ENCODE data around the gene APBA2. TPM values are rescaled to one million over a fixed set of nuclear protein-coding genes. Genes with fewer than 3 reads are reported as not detected.
"Not testable (repeated sequence)": the region's sequence is repeated elsewhere in the genome, so short reads cannot be mapped to it uniquely, and the experiment has no call there.

APBA2 gene
- total RNA-seq, 1 experiment from 2014 or later: 12.9 TPM

DNA sequence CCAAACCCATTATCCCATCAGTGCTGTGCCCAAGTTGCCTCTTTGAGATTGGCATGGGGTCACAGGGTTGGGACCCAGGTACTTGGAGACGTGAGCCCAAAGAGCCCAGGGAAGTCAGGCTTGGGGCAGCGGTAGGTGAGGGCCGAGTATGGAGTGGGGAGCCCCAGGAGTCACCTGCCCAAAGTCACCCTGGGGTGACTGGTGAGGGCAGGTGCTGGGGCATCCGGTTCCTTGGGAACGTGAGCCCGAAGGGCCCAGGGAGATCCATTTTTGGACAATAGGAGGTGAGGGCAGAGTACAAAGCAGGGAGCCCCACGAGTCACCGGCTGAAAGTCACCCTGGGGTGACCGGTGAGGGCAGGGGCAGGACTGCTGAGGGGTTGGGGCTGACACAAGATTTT, 37.8 kb upstream of the APBA2 start:
- H3K27me3 ChIP-seq (replicated peaks; ENCODE audit: insufficient read depth, low read depth, low read length, poor library complexity); H3K4me1 ChIP-seq (ENCODE audit: insufficient read depth, low read length, poor library complexity, severe bottlenecking); H3K36me3 ChIP-seq (ENCODE audit: insufficient read depth, low read length, poor library complexity, severe bottlenecking); H3K27ac ChIP-seq (ENCODE audit: low read depth, low read length, poor library complexity, severe bottlenecking); H3K4me3 ChIP-seq (ENCODE audit: low read depth, low read length, poor library complexity, severe bottlenecking); CTCF ChIA-PET; DNase-seq (ENCODE audit: low spot score); POLR2A ChIA-PET (ENCODE audit: low non-redundant PET); BruUV-seq (replicated peaks); intact Hi-C loops (cut with micrococcal nuclease; ENCODE audit: unreplicated experiment); H3K9me3 ChIP-seq (ENCODE audit: low read depth, low read length, poor library complexity, severe bottlenecking): not testable (repeated sequence)

DNA sequence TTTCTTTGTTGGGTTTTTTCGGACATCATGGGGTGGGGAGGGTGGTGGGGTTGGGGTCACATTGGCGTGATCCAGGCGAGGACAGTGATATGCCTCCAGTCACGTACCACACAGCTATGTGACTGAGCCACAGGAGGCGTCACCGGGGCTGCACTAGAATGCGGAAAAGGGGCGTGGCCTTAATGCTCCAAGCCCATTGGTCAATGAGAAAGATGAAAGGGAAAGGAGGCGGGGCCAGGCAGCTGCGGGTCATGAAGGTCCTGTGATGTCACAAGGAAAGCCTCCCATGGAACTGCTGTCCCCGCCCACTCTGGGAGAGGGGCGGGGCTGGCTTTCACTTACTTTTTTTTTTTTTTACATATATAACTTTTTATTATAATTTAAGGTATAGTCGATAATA, 37.3 kb upstream of the APBA2 start, which contains the start of gene GOLGA6L7:
GOLGA6L7 (minus strand) TSS at position 124 of the 400 bp plus-strand sequence; CDS start at position 29, 95 bp downstream.
- H3K27me3 ChIP-seq (replicated peaks; ENCODE audit: insufficient read depth, low read depth, low read length, poor library complexity); BruUV-seq (replicated peaks); POLR2A ChIA-PET (ENCODE audit: low non-redundant PET); H3K4me1 ChIP-seq (ENCODE audit: insufficient read depth, low read length, poor library complexity, severe bottlenecking); intact Hi-C loops (cut with micrococcal nuclease; ENCODE audit: unreplicated experiment); H3K4me3 ChIP-seq (ENCODE audit: low read depth, low read length, poor library complexity, severe bottlenecking); CTCF ChIA-PET; H3K36me3 ChIP-seq (ENCODE audit: insufficient read depth, low read length, poor library complexity, severe bottlenecking); H3K9me3 ChIP-seq (ENCODE audit: low read depth, low read length, poor library complexity, severe bottlenecking); H3K27ac ChIP-seq (ENCODE audit: low read depth, low read length, poor library complexity, severe bottlenecking): not testable (repeated sequence)
- peak; percentile 5 for DNase-seq (ENCODE audit: low spot score)

DNA sequence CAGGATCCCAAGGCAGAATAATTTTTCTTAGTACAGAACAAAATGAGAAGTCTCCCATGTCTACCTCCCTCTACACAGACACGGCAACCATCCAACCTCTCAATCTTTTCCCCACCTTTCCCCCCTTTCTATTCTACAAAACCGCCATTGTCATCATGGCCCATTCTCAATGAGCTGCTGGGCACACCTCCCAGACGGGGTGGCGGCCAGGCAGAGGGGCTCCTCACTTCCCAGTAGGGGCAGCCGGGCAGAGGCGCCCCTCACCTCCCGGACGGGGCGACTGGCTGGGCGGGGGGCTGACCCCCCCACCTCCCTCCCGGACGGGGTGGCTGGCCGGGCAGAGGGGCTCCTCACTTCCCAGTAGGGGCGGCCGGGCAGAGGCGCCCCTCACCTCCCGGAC, 36.5 kb upstream of the APBA2 start:
- CTCF ChIA-PET; POLR2A ChIA-PET (ENCODE audit: low non-redundant PET); H3K36me3 ChIP-seq (ENCODE audit: insufficient read depth, low read length, poor library complexity, severe bottlenecking); H3K4me1 ChIP-seq (ENCODE audit: insufficient read depth, low read length, poor library complexity, severe bottlenecking); H3K27ac ChIP-seq (ENCODE audit: low read depth, low read length, poor library complexity, severe bottlenecking); H3K9me3 ChIP-seq (ENCODE audit: low read depth, low read length, poor library complexity, severe bottlenecking); DNase-seq (ENCODE audit: low spot score); H3K27me3 ChIP-seq (replicated peaks; ENCODE audit: insufficient read depth, low read depth, low read length, poor library complexity); BruUV-seq (replicated peaks); intact Hi-C loops (cut with micrococcal nuclease; ENCODE audit: unreplicated experiment); H3K4me3 ChIP-seq (ENCODE audit: low read depth, low read length, poor library complexity, severe bottlenecking): not testable (repeated sequence)

DNA sequence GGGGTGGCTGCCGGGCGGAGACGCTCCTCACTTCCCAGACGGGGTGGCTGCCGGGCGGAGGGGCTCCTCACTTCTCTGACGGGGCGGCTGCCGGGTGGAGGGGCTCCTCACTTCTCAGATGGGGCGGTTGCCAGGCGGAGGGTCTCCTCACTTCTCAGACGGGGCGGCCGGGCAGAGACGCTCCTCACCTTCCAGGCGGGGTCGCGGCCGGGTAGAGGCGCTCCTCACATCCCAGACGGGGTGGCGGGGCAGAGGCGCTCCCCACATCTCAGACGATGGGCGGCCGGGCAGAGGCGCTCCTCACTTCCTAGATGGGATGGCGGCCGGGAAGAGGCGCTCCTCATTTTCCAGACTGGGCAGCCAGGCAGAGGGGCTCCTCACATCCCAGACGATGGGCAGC, 36.0 kb upstream of the APBA2 start:
- CTCF ChIA-PET; H3K36me3 ChIP-seq (ENCODE audit: insufficient read depth, low read length, poor library complexity, severe bottlenecking); H3K27me3 ChIP-seq (replicated peaks; ENCODE audit: insufficient read depth, low read depth, low read length, poor library complexity); BruUV-seq (replicated peaks); POLR2A ChIA-PET (ENCODE audit: low non-redundant PET); intact Hi-C loops (cut with micrococcal nuclease; ENCODE audit: unreplicated experiment); DNase-seq (ENCODE audit: low spot score); H3K4me3 ChIP-seq (ENCODE audit: low read depth, low read length, poor library complexity, severe bottlenecking); H3K9me3 ChIP-seq (ENCODE audit: low read depth, low read length, poor library complexity, severe bottlenecking); H3K27ac ChIP-seq (ENCODE audit: low read depth, low read length, poor library complexity, severe bottlenecking); H3K4me1 ChIP-seq (ENCODE audit: insufficient read depth, low read length, poor library complexity, severe bottlenecking): not testable (repeated sequence)

DNA sequence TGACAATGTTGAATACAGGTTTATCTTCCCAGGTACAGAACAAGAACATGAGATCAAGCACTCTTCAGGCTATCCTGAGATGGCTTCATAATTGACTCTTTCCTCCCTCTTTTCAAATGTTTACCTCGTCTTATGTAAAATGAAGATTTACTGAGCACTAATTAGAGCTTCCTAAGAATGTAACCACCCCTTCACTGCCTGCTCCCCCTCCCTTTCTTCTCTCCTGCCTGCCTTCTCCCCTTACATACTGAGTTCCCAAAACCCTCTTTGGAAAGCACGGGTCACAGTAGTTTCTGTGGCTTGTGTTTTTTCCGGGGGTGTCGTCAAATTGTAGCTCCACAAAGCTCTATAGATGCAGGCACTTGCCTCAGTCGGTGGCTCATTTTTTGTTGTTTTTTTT, 32.1 kb upstream of the APBA2 start:
- DNase-seq (ENCODE audit: low spot score); H3K9me3 ChIP-seq (ENCODE audit: low read depth, low read length, poor library complexity, severe bottlenecking); intact Hi-C loops (cut with micrococcal nuclease; ENCODE audit: unreplicated experiment); H3K27ac ChIP-seq (ENCODE audit: low read depth, low read length, poor library complexity, severe bottlenecking); H3K4me3 ChIP-seq (ENCODE audit: low read depth, low read length, poor library complexity, severe bottlenecking); H3K27me3 ChIP-seq (replicated peaks; ENCODE audit: insufficient read depth, low read depth, low read length, poor library complexity); H3K4me1 ChIP-seq (ENCODE audit: insufficient read depth, low read length, poor library complexity, severe bottlenecking); H3K36me3 ChIP-seq (ENCODE audit: insufficient read depth, low read length, poor library complexity, severe bottlenecking); POLR2A ChIA-PET (ENCODE audit: low non-redundant PET); CTCF ChIA-PET; BruUV-seq (replicated peaks): not testable (repeated sequence)

DNA sequence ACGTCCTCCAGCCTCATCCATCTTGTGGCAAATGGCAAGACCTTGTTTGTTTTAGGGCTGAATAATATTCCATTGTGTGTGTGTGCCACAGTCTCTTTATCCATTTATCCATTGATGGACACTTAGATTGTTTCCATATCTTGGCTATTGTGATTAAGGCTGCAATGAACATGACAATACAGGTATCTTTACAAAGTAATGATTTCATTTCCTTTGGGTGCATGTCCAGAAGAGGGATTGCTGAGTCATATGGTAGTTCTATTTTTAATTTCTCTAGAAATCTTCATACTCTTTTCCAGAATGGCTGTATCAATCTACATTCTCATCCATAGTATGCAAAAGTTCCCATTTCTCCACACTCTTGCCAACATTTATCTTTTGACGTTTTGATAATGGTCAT, 31.2 kb upstream of the APBA2 start:
- CTCF ChIA-PET; POLR2A ChIA-PET (ENCODE audit: low non-redundant PET): not testable (repeated sequence)

More for the DNA sequence above, 31.2 kb upstream of the APBA2 start:
- H3K36me3 ChIP-seq (ENCODE audit: insufficient read depth, low read length, poor library complexity, severe bottlenecking); H3K4me3 ChIP-seq (ENCODE audit: low read depth, low read length, poor library complexity, severe bottlenecking); intact Hi-C loops (cut with micrococcal nuclease; ENCODE audit: unreplicated experiment); H3K9me3 ChIP-seq (ENCODE audit: low read depth, low read length, poor library complexity, severe bottlenecking); DNase-seq (ENCODE audit: low spot score); H3K27me3 ChIP-seq (replicated peaks; ENCODE audit: insufficient read depth, low read depth, low read length, poor library complexity); H3K27ac ChIP-seq (ENCODE audit: low read depth, low read length, poor library complexity, severe bottlenecking); BruUV-seq (replicated peaks); H3K4me1 ChIP-seq (ENCODE audit: insufficient read depth, low read length, poor library complexity, severe bottlenecking): not testable (repeated sequence)
